Renal cortical epithelial cell (primary cell): ENCODE measurements around the gene ACACA. TPM values are rescaled to one million over a fixed set of nuclear protein-coding genes. Genes with fewer than 3 reads are reported as not detected.

Experiments
- DNase-seq: peaks from one replicate; pipeline ENCODE4 v3.0.0-alpha.2; 2011; ENCODE audit warnings: low read depth
- total RNA-seq: library from RNA; depleted of rRNA; stranded (reverse); fragments of >200 nt; gene quantifications from 2 replicates; pipeline ENCODE4 v1.2.3, GENCODE V29; 2014

Gene ACACA
- total RNA-seq, 1 donor from 2014 or later: 77.5 TPM

DNA sequence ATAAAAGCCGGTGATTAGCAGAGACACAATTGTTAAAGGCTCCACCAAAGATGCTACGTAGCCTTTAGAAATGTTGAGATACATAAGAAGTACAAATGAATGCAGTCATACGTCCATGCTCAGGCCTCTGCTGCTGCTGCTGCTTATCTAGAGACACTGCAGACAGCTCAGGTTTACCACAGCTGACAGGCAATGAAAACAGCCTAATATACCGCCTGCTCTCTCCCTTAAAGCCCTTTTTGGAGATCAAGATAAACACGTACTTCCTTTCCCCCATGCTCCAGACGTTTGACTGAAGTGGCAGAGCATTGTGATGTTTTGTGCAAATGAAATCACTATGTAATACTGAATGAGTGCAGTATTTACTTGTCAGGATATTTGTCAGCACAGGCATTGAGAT is 272.6 kb downstream of the ACACA start:
- no peak for DNase-seq

DNA sequence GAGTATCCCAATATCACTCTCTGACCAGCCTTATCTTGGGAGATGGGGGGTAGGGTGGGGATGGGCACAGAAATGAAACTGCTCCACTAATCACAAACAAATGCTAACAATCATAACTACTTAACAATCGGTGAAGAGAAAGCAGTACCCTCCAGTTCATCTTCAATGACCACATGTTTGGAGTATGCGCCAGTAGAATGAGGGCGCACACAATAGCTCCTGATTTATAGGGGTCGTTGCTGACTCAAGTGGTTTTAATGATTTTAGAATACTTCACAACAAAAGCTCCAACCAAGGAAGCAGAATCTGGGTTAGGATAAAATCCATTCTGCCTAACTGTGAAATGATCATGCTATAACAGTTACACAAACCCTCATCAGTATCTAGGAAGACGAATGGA is 273.5 kb downstream of the ACACA start:
- peak; percentile 10 for DNase-seq

DNA sequence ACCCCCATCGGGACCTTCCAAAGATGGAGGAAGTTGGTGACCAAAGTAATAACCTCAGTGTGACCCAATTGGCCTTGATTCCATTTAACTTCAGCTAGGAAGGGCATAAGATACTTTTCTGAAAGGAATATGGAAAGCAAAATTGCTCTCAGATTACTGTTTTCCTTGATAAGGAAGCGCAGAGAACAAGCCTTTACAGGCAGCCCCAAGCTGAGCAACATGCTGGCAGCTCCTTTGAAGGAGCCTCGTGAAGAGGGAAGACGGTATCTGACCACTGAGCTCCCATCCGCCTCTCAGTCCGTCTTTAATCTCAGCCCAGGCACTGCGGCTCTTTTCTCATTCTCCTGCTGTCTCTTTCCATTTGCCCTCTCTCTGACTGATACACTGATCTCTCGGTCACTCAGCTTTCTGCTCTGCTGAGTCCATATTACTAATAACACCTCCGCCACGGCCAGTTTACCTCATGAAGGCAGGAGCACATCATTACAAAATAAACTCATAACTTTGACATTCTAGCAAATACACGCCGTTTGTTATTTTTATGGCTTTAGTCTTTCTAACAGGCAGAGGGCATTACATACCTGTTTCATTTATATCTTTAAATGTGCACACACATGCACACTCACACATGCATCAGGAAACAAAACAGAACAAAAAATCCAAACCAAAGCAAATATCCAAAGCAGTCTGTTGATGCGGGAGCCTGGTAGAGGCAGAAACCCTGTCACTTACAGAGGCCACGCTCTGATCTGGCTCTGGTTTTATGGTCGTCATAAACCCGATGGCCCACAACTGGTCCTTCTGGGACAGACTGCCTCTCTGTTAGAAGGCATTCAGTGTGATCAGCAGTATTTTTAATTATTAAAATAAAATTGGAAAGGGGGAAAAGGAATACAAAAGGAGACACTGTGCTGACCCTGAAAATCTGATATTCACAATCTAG is 274.7 kb downstream of the ACACA start:
- DNase-seq: no peak

DNA sequence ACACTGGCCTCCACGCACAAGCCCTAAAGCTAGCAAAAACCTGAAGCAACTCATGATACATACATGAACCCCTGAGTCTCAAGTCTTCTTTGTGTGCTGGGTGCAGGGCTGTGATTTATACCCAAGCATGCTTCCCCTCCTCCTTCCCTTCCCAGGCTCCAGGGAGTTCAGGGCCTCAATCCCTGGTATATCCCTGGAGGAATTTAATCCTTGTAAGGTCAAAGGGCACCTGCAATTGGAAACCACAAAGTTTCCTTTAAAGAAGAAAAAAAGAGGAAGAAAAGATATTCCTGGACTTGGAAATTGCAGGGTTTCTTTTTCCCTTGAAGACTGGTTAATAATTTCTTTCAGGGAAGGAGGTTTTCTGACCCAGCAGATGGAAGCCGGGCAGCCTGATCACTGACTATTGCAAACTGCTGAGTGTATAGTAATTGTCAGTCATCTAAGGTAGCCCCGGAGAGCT is 275.6 kb downstream of the ACACA start:
- peak; percentile 88 for DNase-seq

DNA sequence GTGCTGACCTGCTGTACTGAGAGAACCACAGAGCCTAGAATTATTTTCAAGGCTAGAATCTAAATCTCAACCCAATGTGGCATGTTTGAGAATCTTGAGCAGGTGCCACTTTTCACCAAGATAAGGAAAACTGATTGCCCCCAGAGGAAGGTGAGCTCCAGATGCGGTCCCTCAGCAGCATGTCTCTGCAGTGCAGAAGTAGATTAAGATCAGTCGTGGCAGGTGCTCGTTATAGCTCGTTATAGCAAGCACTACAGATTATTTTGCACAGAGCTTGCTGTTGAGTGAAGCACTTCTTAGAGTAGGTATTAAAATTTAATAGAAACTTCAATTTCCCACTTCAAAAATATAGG is 281.8 kb downstream of the ACACA start:
- DNase-seq: no peak

DNA sequence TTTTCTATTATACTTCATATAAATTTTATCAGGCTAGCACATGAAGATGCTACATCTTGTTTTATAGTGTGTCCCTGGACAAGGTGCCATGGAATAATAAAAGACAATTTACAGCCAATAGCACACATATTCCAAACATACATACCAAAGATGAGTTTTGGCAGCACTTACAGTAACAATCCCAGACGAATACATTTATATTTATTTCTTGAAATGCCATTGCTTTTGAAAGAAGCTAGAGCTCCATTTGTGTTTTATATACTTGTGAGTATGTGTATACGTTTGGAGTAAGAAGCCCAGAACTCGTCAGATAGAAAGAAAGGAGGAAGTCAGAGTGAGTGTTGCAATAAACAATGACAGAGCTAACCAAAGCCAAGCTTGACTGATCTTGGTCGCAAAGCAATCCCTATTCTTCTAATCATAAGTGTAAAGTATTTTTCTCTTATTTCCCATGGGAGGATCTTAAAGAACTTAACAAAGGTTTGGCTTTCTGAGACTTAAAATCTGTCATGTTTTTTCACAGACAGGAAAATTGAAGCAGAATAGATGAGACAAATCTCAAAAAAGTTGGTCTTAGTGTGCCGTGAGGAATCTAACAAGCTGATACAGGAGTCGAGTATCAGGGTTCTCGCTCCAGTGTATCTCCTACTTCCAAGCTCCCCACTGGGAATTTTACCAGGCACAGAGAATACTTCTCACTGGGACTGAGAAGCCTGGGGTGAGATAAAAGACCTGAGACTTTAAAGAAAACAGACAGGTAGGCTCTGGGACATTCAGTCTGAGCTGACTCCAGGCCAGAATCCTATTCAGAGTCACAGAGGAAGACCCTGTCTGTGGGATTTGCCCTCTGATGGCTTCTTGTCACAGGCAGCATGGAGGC is 282.5 kb downstream of the ACACA start:
- DNase-seq: peak; percentile 79

DNA sequence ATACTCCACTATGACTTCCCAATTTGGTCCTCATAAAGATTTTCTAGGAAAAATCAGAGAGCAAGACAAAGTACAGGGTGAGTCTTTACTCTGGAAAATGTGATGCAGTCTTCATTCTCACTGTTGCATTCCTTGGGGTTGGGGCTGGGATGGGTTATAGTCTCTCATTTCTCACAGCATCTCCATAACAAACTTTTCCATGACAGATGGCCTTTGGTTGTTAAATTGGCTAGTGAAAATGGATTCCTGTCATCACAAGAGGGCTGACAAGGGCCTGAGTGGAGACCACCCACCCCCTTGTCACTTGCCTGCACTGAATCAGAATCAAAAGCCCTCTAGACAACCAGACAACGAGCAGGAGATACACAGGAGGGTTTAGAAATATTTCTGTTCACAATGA is 283.2 kb downstream of the ACACA start:
- no peak for DNase-seq

DNA sequence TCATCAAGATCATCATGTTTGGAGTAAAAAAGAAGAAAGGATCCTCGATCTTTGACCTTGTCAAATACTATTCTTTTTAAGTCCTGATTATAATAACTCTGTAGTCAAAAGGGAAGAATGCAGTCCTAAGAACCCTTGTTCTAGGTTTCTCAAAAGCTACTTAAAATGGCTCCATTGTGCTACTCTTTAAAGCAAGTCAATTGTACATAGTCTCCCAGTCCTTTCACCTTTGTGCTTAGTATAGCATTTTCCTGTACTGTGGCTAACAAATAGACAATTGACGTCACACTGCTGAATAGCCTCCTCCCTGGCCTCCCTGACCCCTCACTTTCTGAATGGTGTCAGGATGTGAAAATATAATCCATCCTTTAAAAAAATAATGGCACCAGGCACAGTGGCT is 285.0 kb downstream of the ACACA start:
- no peak for DNase-seq

DNA sequence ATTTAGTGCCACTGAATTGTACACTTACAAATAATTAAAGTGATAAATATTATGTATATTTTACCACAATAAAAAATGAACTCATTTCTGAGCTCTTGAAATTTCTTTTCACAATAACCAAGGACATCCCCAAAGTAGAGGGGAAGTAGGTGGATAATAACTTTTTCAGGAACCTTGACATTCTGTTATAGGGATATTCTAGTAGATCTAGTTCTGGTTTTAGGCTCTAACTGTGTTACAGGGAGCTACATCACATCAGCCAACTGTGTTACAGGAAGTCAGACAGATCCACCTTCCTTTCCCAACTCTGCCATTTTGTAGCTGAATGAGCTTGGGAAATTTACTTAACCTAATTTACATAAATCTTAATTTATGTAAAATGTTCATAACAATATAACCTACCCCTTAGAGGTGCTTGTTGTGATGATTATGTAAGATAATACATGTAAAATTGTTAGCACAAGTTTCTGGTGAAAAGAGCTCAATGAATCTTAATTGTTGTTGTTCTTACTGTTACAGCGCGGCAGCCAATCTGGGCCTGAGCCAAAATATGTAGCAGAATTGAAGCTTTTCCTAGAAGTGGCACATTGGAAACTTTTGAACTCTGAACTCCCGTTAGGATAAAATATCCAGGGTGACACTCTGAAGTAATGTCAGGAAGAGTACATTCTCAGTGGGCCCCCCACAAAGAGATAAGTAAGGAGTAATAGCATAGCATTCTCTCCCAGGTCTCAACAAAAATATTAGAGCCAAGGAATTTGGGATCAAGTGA is 288.1 kb downstream of the ACACA start:
- no peak for DNase-seq

DNA sequence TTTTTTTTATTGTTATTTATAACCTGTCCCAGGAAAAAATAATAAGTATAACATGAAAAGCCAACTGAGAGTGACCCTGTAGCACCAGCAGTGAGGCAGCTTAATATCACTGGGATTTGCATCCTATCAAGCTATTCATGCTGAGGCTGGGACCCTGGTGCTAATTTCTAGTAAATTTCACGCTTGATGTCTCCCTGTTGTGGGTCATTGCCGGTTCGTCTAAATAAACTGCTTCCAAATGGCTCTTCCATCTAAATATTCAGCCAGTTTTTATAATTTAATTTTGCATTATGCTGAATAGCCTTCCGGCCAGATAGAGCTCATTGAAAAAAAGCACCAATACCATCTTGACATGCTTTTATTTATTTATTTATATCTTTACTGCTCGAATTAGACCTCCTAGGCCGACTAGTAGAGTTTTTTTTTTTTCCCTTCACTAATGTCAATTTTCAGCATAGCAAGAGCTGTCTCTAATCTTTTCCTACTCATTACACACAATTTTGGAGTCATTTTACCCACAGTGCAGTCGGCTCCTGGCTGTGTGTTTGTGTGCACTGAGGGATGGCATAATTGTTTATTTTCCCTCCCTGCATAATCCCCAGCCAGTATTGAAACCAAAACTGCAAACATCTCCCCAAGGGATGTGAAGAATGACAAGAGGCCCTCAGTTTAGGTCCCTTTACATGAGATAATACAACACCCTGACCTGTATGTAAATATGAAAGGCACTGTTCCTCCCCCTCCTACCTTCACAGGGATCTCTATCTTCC is 289.1 kb downstream of the ACACA start:
- no peak for DNase-seq

DNA sequence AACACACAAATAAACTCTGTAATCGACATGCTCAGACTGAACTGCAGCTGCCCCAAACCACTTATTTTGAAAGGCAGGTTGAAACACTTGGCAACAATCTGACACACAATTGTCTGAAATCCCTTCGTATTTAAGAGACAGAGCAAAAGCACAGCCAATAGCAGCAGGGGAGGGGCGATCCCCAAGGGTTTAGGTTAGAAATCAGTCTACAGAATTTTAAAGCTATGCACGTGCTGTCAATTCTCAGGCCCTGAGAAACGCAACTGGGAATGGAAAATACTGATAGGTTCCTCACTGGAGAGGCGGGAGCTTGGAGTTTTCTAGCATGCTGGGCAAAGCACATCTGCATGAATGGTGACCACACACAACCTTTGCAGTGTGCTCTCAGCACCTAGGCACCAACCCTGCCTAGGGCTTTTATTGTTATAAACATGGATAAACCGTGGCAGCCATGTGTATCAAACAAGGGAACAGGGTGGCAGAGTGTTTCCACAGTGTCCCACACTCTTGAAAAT is 289.9 kb downstream of the ACACA start:
- no peak for DNase-seq

DNA sequence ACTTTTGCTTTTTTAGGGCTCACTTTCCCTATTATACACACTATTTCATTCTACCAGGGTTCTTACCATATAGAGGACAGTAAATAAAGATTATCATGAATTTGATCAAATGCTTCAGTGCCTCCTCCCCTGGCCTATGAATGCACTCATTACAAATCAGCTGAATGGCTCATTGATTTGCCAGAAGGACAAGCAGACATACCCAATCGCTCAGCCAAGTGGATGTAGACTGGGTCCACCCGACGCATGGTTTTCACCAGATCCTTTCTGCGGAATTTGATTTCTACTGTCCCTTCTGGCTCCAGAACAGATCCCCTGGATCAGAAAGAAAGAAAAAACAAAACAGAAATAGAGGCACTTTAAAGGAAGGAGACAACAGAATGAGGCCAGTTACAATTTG is 295.3 kb downstream of the ACACA start:
- no peak for DNase-seq

DNA sequence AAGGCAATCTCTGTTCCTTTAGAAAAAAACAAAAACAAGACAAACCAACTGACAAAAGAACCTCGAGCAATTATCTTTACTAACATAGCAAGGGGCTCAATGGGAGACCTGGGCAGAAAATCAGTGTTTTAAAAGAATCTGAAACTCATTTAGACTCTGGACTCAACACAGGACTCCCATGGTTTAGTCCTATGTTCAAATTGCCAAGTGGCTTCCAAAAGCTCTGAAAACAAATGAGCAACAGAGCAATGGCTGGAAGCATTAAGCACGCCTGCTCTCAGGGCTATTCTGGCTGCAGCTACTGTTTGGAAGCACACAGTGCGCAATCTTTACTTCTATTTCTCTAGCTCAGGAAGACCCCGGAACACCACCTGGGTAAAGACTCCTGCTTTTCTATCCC is 295.9 kb downstream of the ACACA start:
- DNase-seq: no peak

DNA sequence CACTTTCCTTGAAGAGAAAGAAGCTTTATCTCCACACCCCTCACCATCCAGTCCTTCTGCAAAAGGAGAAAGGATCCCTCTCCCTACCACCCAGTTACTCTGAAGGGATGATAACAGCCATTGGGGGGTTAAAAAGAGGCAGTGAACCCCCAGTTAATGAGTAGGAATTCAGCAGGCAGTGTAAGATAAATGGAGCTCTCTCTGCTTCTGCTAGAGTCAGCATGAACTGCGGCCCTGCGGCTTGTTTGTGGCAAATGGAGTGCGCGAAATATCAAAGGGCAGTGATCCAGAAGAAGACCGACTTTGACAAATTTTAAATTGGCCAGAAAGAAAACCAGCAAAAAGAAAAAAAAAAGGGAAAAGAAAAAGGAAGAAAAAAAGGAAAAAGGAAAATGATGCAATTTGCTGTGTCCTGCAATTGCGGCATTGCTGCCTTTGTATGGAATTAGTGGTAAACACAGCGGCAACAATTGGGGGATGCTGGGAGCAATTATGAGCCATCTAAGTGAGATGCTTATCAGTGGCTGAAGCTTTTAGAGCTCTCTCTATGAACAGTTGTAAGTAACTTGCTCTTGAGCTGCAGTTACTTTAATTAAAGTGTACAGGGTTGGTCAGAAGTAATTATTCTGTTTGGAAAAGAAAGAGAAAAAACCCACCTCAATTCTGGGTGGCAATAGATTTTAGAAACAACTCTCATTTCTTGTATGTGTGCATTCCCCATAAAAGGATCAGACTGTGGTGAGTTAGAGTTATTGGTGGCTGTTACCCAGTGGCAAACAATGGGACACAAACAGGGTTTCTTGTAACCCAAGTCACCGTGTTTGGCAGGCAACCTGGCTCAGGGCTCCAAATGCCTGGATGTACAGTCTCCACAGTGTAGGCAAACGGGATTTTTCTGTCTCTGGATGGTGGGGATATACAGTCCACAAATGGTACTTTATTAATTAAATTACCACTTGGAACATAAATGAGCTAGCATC is 296.6 kb downstream of the ACACA start:
- DNase-seq: no peak

DNA sequence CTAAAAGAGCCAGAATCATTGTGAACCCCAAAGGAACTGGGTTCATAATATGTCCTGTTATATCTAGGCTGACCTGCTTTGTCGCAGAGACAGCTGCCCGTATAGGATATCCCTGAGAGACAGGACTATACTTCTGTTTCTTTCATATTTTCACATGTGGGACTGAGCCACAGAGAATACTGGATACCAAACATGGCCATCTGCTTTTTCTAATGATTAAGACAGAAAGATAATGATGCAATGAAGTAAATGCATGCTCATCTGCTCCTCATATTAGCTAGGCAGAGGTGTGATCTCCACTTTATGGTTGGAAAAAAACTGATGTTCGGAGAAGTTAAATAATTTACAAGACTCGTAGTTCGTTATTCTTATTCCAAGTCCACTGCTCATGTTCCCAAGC is 297.5 kb downstream of the ACACA start:
- no peak for DNase-seq

DNA sequence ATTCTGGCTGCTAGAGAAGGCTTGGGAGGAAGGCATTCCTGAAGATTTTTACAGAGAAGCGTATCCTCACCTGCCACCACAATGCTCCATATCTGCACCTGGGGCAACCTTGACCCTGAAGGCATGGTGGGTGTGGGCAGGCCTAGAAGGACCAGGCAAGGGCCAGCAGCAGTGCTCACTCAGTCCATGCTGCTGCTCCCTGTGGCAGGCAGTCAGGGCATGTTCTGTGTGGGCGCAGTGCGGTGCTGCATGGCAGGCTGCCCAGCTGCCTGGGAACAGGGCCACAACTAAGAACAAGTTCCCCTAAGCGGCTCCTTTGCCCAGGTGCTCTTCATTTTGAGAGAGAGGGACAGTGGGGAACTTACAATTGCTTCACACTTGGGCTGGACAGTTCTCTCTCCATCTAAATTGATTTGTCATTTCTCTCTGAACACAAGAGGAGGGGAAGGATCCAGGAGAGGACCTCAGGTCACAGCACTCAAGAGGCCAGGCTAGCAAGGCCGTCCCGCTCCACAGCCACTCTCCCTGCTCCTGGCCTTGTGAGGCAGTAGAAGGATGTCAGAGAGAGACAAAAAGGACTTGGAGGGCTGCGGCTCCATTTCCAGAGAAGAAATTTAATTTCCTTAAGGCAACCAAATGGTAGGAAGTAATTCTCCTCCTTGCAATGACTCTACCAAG is 299.1 kb downstream of the ACACA start:
- DNase-seq: peak; percentile 45

DNA sequence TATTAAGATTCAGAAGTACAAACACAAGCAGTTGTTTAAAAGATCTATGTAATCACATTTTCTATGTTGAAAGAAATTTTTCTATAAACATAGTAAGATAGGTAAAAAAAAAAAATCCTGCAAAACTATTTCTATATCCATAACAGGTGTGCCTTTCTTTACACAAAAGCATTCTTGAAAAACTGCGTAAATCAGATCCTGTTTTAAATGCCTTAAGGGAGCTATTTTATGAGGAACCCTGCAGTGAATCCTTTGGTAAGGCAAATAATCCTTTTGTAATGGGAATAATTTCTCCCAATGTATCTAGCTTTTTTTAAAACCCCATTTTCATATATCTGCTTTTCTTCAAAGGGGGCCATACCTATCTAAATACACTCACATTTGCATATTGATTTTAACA is 300.6 kb downstream of the ACACA start:
- no peak for DNase-seq

DNA sequence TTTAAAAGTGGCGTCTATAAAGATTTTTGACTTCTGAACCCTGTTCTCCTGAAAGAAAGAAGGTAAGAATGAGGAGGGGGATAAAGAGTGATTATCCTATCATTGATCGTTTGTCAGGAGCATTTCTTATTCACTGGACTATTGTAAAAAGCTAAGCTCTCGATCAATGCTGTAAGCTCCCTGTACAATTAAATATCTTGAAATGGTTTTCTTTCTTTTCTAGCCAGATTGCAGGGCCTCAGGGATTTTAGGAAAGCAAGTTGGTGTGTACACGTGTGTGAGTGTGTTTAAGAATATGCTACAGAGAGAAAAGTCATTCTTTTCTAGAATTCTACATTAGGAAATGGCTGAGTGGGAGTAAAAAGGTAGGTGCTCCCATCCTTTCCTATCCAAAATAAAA is 303.4 kb downstream of the ACACA start:
- DNase-seq: no peak

DNA sequence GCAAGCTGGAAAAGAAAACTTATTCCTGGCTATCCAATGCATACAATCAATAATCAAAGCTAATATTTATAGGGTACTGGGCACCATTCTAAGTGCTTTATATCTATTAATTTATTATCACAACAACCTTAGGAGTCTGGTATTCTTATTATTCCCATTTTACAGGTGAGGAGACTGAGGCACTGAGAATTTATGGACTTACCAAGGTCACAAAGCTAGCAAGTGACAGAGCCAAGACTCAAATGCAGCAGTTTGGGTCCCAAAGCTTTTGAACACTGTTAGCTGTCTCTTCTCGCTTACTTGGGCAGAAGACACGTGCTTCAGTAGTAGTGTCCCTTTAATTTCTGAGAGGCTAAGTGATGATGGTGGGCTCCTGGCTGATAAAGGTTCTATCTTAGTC is 305.3 kb downstream of the ACACA start:
- DNase-seq: no peak
